Activated T-helper 2 cell treated with anti-CD3 and anti-CD28 coated beads, Interferon-gamma antibody, Interleukin-2, Interleukin-4, amounts not matched to agents 10 μg/mL and 5 μg/mL and 100 μg/mL, durations not matched to agents 14 hours and 24 hours and 36 hours (primary cell): ENCODE measurements around the gene MYOCD. TPM values are rescaled to one million over a fixed set of nuclear protein-coding genes. Genes with fewer than 3 reads are reported as not detected.

Experiments
- DNase-seq: peaks from one replicate; pipeline ENCODE4 v3.0.0; 2021; ENCODE audit warnings: low spot score
- H3K27ac Mint-ChIP-seq: one replicate; pipeline ENCODE4 v1.8.0; 2021; ENCODE audit warnings: mixed read lengths
- H3K27me3 Mint-ChIP-seq: one replicate; pipeline ENCODE4 v1.8.0; 2021; ENCODE audit warnings: low read depth, mixed read lengths
- H3K36me3 Mint-ChIP-seq: one replicate; pipeline ENCODE4 v1.8.0; 2021; ENCODE audit warnings: low read depth, mixed read lengths
- H3K4me1 Mint-ChIP-seq: one replicate; pipeline ENCODE4 v1.8.0; 2021; ENCODE audit warnings: low read depth, mixed read lengths
- H3K4me3 Mint-ChIP-seq: one replicate; pipeline ENCODE4 v1.8.0; 2021; ENCODE audit warnings: low read depth, mild to moderate bottlenecking, moderate library complexity, mixed read lengths
- H3K9me3 Mint-ChIP-seq: one replicate; pipeline ENCODE4 v1.8.0; 2021; ENCODE audit warnings: mixed read lengths
- intact Hi-C: fragments of 100-400 bp; cut with micrococcal nuclease; formaldehyde crosslinking; loops from one replicate; pipeline ENCODE4 v1.15.1; 2023
- total RNA-seq: library from RNA; stranded (reverse); gene quantifications from 2 replicates; pipeline ENCODE4 v1.2.3, GENCODE V29; 2022

MYOCD gene
- total RNA-seq, 1 donor from 2014 or later, result not detected

GRCh38 chr17:12808723-12809122 is 143.0 kb downstream of the MYOCD start:
- Mint-ChIP-seq H3K4me1 (no peaks in the 10 kb centered on the region), H3K9me3 (peaks cover 32% of the 10 kb centered on the region), H3K36me3 (no peaks in the 10 kb centered on the region), H3K27ac (no peak overlapping the region), H3K4me3 (no peak overlapping the region), H3K27me3 (no peaks in the 10 kb centered on the region)
- intact Hi-C loops, result no loop called here
- no peak for DNase-seq

- Mint-ChIP-seq H3K4me3 (no peak overlapping the region), H3K4me1 (no peaks in the 10 kb centered on the region), H3K27ac (no peak overlapping the region), H3K36me3 (no peaks in the 10 kb centered on the region), H3K9me3 (peaks cover 28% of the 10 kb centered on the region), H3K27me3 (no peaks in the 10 kb centered on the region)
- intact Hi-C loops, result no loop called here
- DNase-seq, result no peak
These were observed 147.2 kb downstream of the MYOCD start for GRCh38 chr17:12812877-12813276.

GRCh38 chr17:12813664-12814063 is 148.0 kb downstream of the MYOCD start:
- Mint-ChIP-seq H3K27ac (no peak overlapping the region), H3K9me3 (peaks cover 27% of the 10 kb centered on the region), H3K4me1 (no peaks in the 10 kb centered on the region), H3K4me3 (no peak overlapping the region), H3K36me3 (no peaks in the 10 kb centered on the region), H3K27me3 (no peaks in the 10 kb centered on the region)
- DNase-seq, result no peak
- intact Hi-C loops, result no loop called here

- Mint-ChIP-seq H3K27me3 (no peaks in the 10 kb centered on the region), H3K9me3 (peaks cover 20% of the 10 kb centered on the region), H3K36me3 (no peaks in the 10 kb centered on the region), H3K27ac (no peak overlapping the region), H3K4me1 (no peaks in the 10 kb centered on the region), H3K4me3 (no peak overlapping the region)
- intact Hi-C loops, result no loop called here
- DNase-seq, result no peak
These were observed 149.0 kb downstream of the MYOCD start for GRCh38 chr17:12814718-12815117.

GRCh38 chr17:12815642-12816141 is 150.0 kb downstream of the MYOCD start:
- no peak overlapping the region for H3K4me3 Mint-ChIP-seq
- peaks cover 20% of the 10 kb centered on the region for H3K9me3 Mint-ChIP-seq
- DNase-seq, result no peak
- no peaks in the 10 kb centered on the region for H3K27me3 Mint-ChIP-seq
- no peak overlapping the region for H3K27ac Mint-ChIP-seq
- no peaks in the 10 kb centered on the region for H3K4me1 Mint-ChIP-seq
- no peaks in the 10 kb centered on the region for H3K36me3 Mint-ChIP-seq
- intact Hi-C loops, result no loop called here

Other genes starting within 250 kb of the MYOCD start
- 0.21 TPM in 2 replicates for gene ARHGAP44, start 123.6 kb downstream of the MYOCD start, total RNA-seq